DMS153 treated with DMSO at 0.1 percent for 48 hours (cell line): Measurements from ENCODE around the gene ELOVL7.
"Not testable (repeated sequence)": the region's sequence is repeated elsewhere in the genome, so short reads cannot be mapped to it uniquely, and the experiment has no call there.

Source experiments
- DNase-seq: peaks from one replicate; lab custom pipeline; 2025; ENCODE audit not compliant: unreplicated experiment; lab: John Stamatoyannopoulos, UW

ELOVL7 gene

DNA sequence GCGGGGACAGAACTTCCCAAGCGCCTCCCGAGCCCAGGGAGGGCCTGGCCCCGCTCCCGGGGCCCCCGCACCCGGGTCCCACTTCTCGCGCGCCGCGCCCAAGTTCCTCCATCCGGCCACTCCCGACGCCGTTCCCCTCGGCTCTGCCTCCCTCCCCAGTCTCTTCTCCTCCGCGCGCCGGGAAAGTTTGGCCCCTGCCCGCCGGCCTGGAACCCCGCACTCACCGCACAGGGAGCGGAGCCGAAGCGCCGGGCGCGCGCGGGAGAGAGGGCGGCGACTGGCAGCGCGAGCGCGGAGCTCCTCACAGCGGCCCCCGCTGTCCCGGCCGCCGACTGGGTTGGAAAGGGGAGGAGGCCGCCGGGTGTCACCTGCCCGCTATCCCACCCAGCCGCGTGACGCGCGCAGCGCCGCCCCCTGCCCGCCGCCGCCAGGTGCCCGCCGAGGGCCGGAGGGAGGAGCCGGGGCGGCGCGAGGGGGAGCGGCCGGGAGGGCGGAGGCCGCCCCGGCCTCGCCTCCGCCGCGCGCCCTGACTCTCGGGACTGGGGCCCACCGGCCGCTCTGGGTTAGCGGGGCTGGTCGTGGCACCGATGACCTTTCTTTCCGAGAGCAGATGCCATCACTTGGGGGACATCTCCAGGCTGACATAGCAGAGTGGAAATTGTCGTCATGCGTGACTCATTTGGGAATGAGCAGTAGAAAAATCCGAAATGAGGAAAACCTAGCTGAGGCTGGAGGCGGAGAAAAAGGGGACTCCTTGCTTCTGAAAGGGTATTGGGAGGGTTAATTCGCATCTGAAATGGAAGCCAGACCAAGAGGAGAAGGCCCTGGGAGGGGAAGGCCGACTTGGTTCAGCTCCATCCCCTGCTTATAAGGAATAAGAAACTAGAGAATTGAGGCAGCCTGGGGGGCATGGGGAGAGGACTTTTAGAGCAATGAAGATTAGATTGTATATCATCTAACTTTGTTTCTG, at the start of gene ELOVL7:
Gene ELOVL7 (minus strand): TSS at position 334 of the 970 bp plus-strand sequence. CDS start 56,872 bp downstream, outside the sequence.
- peak; percentile 11 for DNase-seq

DNA sequence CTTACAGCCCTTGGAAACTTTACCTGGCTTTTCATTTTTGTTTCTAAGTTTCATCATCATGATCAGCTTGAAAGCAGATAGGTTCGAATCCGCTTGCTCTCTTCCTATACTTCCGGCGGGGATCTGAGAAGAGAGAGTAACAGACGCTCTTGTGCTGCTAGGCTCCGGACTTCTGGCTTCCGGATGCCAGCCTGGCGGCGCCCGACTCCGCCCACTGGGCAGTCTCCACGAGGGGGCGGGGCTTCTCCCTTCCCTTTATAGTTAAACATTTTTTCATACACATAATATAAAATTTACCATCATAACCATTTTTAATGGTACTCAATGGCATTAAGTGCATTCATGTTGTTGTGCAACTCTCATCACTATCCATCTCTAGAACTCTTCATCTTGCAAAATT, 49.5 kb upstream of the ELOVL7 start:
- DNase-seq, result no peak

DNA sequence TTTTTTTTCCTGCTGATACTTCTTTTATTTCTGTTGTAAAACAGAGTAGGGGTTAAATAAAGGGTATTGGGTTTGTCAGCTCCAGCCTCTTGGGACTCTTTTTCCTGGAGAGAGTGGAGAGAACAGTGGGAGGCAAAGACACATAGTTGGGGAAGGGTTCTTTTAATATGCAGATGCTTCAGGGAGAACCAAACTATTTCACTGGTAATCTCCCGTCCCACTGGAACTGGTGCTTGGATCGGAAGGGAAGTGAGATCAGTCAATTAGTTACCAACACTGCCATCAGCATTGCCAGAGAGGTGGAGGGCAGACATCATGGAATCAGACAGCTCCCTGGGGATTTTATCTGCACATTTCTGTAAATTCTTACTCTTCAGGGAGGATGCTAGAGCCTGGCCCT, 47.6 kb upstream of the ELOVL7 start:
- DNase-seq, result no peak

DNA sequence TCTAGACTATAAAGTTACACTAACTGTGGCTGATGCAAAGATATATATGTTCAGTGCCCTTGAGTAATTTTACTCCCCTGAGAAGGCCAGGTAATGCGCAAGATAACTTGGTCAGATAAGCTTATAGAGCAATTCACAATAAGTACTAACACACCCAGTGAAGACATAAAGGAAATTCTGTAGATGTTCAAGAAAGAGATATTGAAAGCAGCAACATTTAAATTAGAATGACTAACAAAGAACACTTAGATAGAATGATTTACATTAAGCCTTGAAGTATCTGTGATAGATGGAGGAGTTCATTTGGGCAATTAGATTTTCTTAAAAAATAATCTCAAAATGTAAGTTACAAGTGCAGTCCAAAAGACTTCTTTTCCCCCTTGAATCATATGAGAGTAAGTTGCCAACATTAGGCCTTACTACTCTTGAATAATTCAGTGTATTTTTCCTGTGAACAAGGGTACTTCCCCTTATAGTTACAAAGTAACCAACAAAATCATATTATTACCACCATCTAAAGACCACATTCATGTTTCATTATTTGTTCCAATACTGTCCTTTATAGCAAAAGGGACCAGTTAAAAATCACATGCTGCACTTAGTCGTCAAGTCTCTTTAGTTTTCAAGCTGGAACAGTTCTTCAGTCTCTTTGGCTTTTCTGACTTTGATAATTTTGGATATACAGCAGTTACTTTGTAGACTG, 44.4 kb upstream of the ELOVL7 start:
- no peak for DNase-seq

DNA sequence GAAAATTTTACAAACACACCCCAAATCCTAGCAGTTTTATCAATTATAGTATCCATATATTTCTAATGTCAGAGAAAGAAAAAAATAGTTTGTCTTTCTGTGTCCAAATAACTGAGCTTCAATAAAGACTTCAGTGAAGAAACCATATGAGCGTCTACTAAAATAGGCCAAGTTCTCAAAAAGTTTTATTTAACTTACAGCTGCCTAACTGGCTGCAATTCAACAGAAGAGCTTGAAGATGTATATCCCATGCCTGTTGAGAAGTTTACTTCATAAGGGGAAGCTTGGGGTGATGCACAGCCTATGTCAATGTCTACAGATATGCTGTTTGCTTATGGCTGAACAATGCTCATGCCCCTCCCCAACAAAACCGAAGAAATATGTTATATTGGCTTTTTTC, 43.7 kb upstream of the ELOVL7 start:
- no peak for DNase-seq

DNA sequence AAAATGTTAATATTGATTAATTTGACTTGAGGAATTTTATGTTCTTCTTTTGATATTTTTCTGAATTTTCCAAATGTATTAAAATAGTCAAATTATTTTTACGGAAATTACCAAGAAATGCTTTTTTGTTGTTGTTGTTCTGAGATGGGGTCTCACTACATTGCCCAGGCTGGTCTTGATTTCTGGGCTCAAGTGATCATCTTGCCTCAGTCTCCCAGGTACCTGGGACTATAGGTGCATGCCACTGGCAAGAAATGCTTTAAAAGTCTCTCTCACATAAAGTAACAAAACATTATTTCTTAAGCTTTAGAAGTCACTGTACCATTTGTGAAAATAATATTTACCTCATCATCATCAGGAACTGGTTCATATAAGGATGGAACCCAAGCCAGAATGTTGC, 43.0 kb upstream of the ELOVL7 start:
- DNase-seq, result no peak

DNA sequence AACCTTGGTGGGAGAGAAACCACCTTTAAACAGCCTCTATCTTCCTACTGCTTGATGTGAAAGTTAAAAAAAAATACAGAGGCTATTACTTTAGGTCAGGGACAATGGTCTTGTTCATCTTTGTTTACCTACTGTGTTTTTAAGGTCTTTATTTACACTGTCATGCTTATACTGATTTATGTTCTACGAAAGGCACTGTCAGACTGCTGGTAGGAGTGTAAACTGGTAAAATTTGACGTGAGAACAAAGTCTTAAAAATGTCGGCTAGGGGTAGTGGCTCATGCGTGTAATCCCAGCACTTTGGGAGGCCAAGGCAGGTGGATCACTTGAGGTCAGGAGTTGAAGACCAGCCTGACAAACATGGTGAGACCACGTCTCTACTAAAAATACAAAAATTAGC, 42.1 kb upstream of the ELOVL7 start:
- no peak for DNase-seq

DNA sequence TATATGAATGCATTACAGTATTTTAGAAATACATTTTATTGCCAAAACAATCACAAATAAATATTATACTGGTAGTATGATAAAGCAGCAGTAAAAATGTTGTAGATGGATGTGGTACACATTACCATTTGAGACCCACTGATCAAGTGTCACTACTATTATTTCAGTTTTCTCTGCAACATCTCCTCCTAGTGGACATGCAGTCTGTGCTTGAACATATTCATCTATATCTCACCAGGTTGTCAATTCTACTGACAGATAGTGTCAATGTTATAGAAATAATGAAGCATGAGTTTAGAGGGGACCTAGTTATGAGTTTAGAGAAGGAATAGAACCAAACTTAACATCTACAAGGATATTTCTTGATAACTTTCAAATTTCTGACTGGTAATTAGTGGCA, 39.2 kb upstream of the ELOVL7 start:
- no peak for DNase-seq

DNA sequence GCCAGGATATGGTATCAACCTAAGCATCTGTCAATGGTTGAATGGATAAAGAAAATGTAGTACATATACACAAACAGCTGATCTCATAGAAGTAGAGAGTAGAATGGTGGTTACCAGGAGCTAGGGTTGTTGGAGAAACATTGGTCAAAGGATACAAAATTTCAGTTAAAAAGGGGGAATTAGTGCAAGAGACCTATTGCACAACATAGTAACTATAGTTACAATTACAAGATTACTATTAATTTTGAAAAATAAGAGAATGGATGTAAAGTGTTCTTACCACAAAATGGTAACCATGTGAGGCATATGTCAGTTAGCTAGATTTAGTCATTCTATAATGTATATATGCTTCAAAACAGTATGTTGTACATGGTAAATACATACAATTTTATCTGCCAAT, 28.8 kb upstream of the ELOVL7 start:
- no peak for DNase-seq

DNA sequence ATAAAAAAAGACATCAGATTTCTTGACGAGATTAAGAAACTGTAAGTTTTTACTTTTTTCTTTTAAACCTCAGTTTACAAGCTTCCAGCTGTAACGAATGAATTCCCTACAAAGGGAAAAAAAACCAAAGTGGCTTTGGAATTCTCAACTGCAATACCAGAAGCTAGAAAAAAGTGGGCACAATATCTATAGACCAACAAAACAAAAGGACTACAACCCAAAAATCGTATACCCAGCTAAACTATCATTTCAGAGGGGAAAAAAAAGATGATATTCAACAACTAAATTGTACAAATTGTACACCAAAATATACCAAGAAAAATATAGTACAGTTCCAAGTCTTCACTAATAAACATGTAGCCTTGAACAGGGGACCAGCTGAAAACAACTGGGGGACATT, 26.8 kb upstream of the ELOVL7 start:
- no peak for DNase-seq

DNA sequence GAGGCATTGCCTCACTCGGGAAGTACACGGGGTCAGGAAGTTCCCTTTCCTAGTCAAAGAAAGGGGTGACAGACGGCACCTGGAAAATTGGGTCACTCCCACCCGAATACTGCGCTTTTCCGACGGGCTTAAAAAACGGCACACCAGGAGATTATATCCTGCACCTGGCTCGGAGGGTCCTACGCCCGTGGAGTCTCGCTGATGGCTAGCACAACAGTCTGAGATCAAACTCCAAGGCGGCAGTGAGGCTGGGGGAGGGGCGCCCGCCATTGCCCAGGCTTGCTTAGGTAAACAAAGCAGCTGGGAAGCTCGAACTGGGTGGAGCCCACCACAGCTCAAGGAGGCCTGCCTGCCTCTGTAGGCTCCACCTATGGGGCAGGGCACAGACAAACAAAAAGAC, 16.5 kb upstream of the ELOVL7 start:
- DNase-seq, result not testable (repeated sequence)

DNA sequence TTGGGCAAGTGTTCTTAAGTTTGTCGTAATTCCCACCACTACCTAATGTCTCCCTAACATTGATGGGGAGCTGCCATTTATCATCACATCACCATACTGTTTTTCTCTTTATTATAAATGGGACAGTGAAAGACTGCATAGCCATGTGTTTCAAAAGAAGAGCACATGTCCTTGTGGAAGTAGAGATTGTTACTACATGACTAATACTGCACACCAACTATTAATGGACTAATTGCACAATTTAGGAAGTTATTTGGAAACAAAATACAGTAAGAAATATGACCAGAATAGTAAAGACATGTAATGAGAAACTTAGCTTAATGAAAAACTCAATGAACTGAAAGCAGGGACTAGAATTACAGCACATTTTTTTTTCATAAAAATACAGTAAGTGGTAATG, 12.0 kb upstream of the ELOVL7 start:
- DNase-seq, result no peak

DNA sequence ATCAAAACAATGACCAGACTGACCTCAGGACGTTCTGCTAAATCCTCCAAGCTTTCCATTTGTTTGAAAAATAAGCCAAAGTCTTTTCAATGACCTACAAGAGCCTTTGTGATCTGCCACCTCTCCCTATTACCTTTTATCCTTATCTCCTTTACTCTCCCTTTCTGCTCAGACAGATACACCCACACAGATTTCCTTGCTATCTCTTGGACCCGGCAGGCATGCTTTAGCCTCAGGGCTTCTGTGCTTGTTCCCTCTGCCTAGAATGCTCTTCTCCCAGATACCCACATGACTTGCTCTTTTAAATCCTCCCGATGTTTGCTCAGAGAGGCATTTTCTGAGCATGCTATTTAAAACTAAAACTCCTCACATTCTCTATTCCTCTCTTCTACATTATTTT, 8.9 kb upstream of the ELOVL7 start:
- no peak for DNase-seq

DNA sequence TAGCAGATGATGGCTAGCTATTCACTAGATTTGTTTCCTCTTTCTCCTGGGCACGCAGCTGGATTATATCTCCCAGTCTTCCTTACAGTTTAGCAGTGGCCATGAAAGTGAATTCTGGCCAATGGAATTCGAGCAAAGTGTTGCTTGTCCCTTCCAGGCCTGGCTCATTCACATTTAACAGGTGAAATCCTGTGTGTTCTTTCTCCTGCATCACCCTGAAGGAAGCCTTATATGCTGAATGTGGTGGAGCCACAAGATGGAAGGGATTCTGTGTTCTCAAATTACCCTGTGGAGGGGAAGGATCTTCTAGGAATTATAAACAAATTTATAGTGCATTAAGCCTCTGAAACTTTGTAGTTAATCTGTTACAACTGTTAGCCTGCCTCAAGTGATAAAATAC, 8.2 kb upstream of the ELOVL7 start:
- no peak for DNase-seq

DNA sequence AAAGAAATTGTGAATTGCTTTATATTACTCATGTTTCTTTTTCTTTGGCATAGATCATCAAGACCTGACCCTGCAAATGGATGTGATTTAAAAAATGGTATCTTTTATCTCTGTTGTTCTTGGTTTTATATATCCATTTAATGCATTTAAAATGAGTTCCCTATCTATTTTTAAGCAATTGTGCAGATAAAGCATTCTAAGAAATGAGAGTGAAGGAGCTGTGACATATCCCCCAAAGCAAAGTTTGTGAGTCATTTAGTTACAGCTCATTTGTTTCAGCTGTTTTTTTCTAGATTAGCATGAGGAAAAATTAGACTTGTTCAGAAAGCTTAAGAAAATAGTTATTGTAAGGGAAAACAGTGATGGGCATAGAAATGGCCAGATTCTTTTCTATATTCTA, 7.6 kb upstream of the ELOVL7 start:
- DNase-seq, result no peak

DNA sequence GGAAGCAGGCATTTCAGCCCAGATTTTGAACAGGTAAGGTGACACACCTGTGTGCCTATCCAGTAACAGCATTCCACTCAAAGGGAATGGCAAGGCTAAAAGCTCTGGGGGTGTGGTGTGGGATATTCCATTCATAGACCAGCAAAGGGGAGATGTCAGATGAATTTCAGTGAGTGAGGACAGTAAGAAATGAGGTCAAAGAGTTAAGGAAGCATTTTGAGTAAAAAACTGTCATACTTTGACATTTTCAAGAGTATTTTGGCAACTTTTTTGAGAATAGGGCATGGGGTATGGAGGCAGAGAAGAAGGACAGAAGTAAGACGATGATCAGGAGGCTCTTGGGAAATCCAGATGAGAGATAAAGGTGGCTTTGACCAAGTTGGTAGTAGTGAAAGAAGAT, 2.2 kb upstream of the ELOVL7 start:
- DNase-seq, result no peak

DNA sequence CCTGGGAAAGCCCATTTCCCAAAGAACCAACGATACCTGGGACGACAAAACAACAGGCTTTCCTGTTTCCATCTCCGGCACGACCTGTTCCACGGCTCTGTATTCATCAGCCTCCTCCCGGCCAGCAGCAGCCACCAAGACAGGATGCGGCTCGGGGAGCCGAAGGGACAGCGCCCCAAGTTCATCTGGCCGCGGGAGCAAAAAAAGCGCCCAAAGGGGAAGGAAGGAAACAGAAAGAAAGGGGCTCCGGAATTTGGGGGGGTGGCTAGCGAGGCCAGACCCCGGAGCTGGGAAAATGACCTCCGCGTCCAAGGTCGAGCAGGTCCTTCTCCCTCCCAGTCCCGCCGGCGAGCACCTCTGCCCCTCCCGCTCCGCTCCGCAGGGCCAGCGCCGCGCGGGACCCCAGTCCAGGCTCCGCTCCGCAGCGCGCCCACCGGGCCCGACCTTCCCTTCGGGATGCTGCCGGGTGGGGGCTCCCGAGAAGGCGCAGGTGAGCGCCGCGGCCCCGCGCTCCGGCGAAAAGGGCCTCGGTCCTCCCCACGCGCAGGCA, 608 bp downstream of the ELOVL7 start:
- no peak for DNase-seq

DNA sequence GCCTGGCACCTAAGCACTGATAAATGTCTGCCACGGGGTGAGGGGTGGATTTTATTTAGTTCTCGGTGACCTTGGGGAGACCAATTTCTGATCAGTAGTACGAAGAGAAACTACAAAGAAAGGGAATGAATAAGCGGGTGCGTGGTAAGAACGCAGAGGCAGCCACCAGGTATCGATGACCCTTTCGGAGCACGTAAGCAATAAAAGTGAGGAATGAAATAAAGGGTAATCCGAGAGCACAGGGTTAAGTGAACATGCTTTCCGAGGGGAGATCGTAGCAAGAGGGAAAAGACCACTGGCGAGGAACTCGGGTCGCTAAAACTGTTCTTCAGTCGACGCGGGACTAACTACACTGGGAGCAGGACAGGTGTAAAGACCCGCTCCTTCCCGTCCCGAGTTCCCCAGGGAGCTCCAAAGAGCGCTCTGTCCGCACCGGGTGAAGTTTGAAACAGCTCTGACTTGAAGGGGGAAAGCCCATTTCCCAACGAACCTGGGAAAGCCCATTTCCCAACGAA, 1.1 kb downstream of the ELOVL7 start:
- DNase-seq, result peak; percentile 3

DNA sequence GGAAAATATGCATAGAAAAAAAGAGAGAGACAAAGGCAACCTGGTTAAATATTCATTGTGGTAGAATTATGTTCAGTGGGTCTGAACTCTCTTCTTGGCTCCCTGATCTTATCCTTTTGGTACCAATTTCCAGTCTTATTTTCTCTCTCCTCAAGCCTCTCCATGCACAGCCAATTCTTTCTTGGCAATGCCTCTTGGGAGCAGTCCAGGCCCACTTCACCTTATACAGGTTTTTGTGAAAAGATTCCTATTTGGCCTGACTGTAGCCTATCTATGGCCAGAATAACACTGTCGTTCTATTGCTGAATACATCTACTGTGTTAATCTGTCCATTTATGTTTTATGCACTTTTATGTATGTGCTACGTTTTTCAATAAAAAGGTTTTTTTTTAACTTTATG, 2.7 kb downstream of the ELOVL7 start:
- no peak for DNase-seq

DNA sequence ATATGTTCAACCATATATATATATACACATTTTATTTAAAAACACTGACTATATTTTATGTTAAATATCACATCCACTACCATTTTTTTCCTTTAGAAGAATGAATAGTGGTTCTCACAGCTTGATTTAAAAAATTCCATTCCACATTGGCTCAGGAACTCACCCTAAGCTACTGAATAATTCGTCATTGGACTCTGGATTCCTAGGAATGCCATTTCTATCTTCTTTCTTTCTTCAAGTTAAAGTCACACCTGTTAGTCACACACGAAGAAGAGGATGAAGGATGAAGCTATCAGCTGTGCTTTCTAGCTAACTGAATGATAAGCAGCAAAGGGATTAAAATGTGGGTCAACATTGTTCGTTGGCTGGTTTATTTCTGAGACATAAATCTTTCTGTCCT, 7.9 kb downstream of the ELOVL7 start:
- DNase-seq, result no peak

DNA sequence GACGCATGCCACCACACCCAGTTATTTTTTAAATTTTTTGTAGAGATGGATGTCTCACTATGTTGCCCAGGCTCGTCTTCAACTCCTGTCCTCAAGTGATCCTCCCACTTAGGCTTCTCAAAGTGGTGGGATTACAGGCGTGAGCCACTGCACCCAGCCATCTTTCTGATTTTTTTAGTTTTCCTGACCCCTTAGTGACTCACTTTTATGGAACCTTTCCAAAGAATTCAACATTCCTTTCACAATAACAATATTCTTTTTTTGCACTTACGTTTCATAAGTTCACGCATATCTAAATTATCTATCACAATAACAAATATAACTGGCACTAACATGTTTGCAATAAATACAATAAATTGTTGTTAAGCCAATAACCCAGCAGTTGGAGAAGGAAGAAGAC, 8.5 kb downstream of the ELOVL7 start:
- no peak for DNase-seq

DNA sequence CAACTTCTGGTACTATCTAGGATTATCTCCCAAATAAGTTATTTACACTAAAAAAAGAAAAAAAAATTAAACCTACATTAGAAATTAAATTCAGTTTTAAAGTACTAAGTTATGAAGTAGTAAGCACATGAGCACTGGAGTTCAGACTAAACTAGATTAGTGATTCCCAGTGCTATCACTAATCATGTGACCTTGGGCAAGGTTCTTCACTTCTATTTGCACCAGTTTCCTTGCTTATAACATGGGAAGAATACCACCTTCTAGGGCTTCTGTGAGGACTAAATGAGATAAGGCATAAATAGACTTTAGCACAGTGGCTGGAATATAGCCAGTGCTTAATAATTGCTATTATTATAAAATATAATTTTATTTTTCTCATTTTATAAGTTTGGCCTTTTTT, 10.5 kb downstream of the ELOVL7 start:
- no peak for DNase-seq
